Coronary artery (tissue), 2 donors: ENCODE data around the gene CTTN.

Experiments
- DNase-seq: peaks from one replicate; pipeline ENCODE4 v3.0.0-alpha.2; 2017; ENCODE audit warnings: low spot score
- H3K27ac ChIP-seq, 2 donors: fragments of 200-600 bp; sonication (generic); one replicate each; pipeline ENCODE4 v1.5.1; 2016 to 2019
- H3K4me3 ChIP-seq: fragments of 200-600 bp; sonication (generic); 2 replicates; pipeline ENCODE4 v1.5.1; 2016; ENCODE audit warnings: mild to moderate bottlenecking, moderate library complexity
- CTCF ChIP-seq: fragments of 200-600 bp; sonication (generic); IDR thresholded peaks from one replicate; pipeline ENCODE4 v1.5.1; 2019; ENCODE audit warnings: antibody characterized with exemption

The CTTN gene

GRCh38 chr11:70435765-70436500 is 37.6 kb downstream of the CTTN start:
- TF ChIP-seq CTCF: no peak
- Histone ChIP-seq H3K4me3 (no peak overlapping the region), H3K27ac (no peak overlapping the region)
- no peak for DNase-seq

GRCh38 chr11:70436501-70436860 is 38.2 kb downstream of the CTTN start:
- DNase-seq: no peak
- no peak for TF ChIP-seq CTCF
- Histone ChIP-seq H3K27ac (no peak overlapping the region), H3K4me3 (no peak overlapping the region)

DNA sequence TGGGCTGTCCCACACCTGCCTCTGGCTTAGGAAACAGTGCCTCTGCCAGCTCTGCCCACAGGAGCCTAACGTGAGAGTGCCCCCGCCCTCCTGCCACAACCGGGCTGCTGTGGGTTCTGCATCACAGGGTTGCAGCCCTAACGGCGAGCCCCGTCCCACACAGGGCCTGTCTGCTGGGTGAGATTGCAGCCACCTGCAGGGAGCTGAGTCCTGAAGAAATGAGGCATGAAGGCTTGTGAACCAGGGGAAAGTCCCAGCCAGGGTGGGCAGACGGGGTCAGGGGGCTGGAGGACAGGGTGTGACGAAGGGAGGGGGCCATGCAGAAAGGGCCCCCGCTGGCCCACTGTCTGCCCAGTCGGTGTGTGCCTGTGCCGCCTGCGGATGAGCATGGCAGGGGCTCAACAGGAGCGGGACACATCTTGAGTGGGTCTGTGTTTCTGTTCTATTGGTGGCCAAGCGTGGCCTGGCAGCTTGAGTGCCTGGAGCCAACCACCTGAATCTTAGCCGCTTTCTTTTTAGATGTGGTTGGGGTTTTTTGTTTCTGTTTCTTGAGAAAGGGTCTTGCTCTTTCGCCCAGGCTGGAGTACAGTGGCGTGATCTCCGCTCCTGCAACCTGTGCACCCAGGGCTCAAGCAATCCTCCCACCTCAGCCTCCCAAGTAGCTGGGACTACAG is 38.9 kb downstream of the CTTN start:
- TF ChIP-seq CTCF: no peak
- no peak overlapping the region for H3K27ac ChIP-seq
- H3K4me3 ChIP-seq: no peak overlapping the region
- DNase-seq: no peak

DNA sequence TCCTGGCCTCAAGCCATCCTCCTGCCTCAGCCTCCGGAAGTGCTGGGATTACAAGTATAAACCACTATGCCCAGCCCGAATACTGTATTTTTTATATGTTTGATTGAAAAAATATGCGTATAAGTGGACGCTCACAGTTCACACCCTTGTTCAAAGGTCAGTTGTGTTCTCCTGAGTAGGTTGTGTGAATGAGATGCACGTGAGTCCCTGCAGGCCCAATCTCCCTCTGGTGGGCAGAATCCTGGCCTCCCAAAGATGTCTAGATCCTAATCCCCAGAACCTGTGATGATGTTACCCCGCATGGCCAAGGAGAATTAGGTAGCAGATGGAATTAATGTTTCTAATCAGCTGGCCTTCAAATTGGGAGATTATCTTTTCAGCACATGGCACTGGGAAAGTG is 41.9 kb downstream of the CTTN start:
- no peak for TF ChIP-seq CTCF
- H3K4me3 ChIP-seq: no peak overlapping the region
- DNase-seq: no peak

GRCh38 chr11:70443773-70444030 is 45.4 kb downstream of the CTTN start:
- Histone ChIP-seq H3K4me3 (no peak overlapping the region), H3K27ac (no peak overlapping the region)
- DNase-seq: no peak
- no peak for TF ChIP-seq CTCF

More for the DNA sequence above, 41.9 kb downstream of the CTTN start:
- H3K27ac ChIP-seq: no peak overlapping the region

- Histone ChIP-seq H3K27ac (no peak overlapping the region), H3K4me3 (no peak overlapping the region)
- DNase-seq: no peak
- no peak for TF ChIP-seq CTCF
Observed at GRCh38 chr11:70445091-70445490, 46.8 kb downstream of the CTTN start.

- Histone ChIP-seq H3K27ac (no peak overlapping the region), H3K4me3 (no peak overlapping the region)
- TF ChIP-seq CTCF: no peak
- DNase-seq: no peak
Observed at GRCh38 chr11:70445605-70446004, 47.3 kb downstream of the CTTN start.
